ENCODE data around the gene RIBC1. TPM values are rescaled to one million over a fixed set of nuclear protein-coding genes. Genes with fewer than 3 reads are reported as not detected.

The RIBC1 gene
- total and polyA plus RNA-seq, 2 experiments from 2014 or later = 0.45 to 0.55 TPM

- TF ChIP-seq, protein P1, sequence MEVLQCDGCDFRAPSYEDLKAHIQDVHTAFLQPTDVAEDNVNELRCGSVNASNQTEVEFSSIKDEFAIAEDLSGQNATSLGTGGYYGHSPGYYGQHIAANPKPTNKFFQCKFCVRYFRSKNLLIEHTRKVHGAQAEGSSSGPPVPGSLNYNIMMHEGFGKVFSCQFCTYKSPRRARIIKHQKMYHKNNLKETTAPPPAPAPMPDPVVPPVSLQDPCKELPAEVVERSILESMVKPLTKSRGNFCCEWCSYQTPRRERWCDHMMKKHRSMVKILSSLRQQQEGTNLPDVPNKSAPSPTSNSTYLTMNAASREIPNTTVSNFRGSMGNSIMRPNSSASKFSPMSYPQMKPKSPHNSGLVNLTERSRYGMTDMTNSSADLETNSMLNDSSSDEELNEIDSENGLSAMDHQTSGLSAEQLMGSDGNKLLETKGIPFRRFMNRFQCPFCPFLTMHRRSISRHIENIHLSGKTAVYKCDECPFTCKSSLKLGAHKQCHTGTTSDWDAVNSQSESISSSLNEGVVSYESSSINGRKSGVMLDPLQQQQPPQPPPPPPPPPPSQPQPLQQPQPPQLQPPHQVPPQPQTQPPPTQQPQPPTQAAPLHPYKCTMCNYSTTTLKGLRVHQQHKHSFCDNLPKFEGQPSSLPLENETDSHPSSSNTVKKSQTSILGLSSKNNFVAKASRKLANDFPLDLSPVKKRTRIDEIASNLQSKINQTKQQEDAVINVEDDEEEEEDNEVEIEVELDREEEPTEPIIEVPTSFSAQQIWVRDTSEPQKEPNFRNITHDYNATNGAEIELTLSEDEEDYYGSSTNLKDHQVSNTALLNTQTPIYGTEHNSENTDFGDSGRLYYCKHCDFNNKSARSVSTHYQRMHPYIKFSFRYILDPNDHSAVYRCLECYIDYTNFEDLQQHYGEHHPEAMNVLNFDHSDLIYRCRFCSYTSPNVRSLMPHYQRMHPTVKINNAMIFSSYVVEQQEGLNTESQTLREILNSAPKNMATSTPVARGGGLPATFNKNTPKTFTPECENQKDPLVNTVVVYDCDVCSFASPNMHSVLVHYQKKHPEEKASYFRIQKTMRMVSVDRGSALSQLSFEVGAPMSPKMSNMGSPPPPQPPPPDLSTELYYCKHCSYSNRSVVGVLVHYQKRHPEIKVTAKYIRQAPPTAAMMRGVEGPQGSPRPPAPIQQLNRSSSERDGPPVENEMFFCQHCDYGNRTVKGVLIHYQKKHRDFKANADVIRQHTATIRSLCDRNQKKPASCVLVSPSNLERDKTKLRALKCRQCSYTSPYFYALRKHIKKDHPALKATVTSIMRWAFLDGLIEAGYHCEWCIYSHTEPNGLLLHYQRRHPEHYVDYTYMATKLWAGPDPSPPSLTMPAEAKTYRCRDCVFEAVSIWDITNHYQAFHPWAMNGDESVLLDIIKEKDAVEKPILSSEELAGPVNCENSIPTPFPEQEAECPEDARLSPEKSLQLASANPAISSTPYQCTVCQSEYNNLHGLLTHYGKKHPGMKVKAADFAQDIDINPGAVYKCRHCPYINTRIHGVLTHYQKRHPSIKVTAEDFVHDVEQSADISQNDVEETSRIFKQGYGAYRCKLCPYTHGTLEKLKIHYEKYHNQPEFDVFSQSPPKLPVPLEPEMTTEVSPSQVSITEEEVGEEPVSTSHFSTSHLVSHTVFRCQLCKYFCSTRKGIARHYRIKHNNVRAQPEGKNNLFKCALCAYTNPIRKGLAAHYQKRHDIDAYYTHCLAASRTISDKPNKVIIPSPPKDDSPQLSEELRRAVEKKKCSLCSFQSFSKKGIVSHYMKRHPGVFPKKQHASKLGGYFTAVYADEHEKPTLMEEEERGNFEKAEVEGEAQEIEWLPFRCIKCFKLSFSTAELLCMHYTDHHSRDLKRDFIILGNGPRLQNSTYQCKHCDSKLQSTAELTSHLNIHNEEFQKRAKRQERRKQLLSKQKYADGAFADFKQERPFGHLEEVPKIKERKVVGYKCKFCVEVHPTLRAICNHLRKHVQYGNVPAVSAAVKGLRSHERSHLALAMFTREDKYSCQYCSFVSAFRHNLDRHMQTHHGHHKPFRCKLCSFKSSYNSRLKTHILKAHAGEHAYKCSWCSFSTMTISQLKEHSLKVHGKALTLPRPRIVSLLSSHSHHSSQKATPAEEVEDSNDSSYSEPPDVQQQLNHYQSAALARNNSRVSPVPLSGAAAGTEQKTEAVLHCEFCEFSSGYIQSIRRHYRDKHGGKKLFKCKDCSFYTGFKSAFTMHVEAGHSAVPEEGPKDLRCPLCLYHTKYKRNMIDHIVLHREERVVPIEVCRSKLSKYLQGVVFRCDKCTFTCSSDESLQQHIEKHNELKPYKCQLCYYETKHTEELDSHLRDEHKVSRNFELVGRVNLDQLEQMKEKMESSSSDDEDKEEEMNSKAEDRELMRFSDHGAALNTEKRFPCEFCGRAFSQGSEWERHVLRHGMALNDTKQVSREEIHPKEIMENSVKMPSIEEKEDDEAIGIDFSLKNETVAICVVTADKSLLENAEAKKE (CRISPR knock-in tag; IDR thresholded peaks at IDR 0.05) = no peak
- TF ChIP-seq POLR2AphosphoS5 (IDR thresholded peaks at IDR 0.05; ENCODE audit: low read depth) (no peak), ZNF114 (CRISPR knock-in tag; IDR thresholded peaks at IDR 0.05) (no peak), STAT1 (IDR thresholded peaks at IDR 0.05; ENCODE audit: unreplicated experiment) (no peak), CREB1 (CRISPR knock-in tag; IDR thresholded peaks at IDR 0.05; ENCODE audit: low read depth) (no peak), EZH2phosphoT487 (IDR thresholded peaks at IDR 0.05; ENCODE audit: unreplicated experiment) (no peak)
- TF ChIP-seq, protein P2, sequence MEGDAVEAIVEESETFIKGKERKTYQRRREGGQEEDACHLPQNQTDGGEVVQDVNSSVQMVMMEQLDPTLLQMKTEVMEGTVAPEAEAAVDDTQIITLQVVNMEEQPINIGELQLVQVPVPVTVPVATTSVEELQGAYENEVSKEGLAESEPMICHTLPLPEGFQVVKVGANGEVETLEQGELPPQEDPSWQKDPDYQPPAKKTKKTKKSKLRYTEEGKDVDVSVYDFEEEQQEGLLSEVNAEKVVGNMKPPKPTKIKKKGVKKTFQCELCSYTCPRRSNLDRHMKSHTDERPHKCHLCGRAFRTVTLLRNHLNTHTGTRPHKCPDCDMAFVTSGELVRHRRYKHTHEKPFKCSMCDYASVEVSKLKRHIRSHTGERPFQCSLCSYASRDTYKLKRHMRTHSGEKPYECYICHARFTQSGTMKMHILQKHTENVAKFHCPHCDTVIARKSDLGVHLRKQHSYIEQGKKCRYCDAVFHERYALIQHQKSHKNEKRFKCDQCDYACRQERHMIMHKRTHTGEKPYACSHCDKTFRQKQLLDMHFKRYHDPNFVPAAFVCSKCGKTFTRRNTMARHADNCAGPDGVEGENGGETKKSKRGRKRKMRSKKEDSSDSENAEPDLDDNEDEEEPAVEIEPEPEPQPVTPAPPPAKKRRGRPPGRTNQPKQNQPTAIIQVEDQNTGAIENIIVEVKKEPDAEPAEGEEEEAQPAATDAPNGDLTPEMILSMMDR (conservative IDR thresholded peaks at IDR 0.05; ENCODE audit: low read depth in 2 of 2) = no peak
These were observed 944 bp upstream of the RIBC1 start (continued) for GRCh38 chrX:53421772-53422085.

Data from GM23338 (cell line).